GM21390 (cell line): ENCODE measurements around the gene KIF18B.

Experiments
- ATAC-seq: cut with Tn5 transposase; IDR thresholded peaks from one replicate; pipeline ENCODE4 v1.9.1; 2021; ENCODE audit not compliant: unreplicated experiment

Gene KIF18B

GRCh38 chr17:44941712-44942331 is 5.8 kb downstream of the KIF18B start:
- no peak for ATAC-seq

DNA sequence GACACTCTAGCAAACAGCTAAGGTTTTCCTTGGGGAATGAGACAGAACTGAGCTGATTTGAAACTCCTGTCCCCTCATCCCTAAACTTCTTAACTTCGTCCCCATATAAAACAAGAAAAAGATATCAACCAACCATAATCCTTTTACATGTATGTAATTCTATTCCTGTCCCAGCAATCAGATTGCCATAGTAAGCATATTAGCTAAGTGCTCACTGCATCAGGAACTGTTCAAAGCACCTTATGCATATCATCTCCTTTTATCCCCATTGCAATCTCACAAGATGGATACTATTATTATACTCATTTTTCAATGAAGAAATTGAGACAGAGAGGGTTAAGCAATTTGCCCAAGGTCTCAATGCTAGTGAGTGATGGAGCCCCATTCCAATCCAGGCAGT is 6.8 kb downstream of the KIF18B start:
- ATAC-seq: no peak

DNA sequence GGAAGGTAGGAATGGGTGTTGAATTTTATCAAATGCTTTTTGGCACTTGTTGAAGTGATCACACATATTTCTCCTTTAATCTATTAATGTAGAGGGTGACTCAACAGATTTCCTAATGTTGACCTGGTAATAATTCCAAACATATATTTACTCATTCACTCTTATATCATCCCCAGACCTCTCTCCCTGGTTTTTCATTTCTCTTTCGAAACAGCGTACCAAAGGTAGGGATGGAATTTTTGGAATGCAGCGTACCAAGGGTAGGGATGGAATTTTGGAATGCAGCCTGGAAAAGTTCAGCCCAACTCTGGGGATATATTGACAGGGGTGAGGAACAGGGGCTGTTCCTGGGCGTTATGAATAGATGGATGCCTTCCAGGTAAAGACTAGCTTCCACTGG is 7.3 kb downstream of the KIF18B start:
- ATAC-seq: no peak

- no peak for ATAC-seq
Observed at GRCh38 chr17:44935116-44935515, 12.5 kb downstream of the KIF18B start.

GRCh38 chr17:44934745-44935105 is 12.8 kb downstream of the KIF18B start:
- ATAC-seq: no peak

- no peak for ATAC-seq
Observed at GRCh38 chr17:44933824-44934744, 13.5 kb downstream of the KIF18B start.

GRCh38 chr17:44932787-44933097 is 14.8 kb downstream of the KIF18B start:
- ATAC-seq: no peak

GRCh38 chr17:44932096-44932786 is 15.3 kb downstream of the KIF18B start:
- ATAC-seq: no peak

GRCh38 chr17:44931376-44931775 is 16.2 kb downstream of the KIF18B start:
- no peak for ATAC-seq

DNA sequence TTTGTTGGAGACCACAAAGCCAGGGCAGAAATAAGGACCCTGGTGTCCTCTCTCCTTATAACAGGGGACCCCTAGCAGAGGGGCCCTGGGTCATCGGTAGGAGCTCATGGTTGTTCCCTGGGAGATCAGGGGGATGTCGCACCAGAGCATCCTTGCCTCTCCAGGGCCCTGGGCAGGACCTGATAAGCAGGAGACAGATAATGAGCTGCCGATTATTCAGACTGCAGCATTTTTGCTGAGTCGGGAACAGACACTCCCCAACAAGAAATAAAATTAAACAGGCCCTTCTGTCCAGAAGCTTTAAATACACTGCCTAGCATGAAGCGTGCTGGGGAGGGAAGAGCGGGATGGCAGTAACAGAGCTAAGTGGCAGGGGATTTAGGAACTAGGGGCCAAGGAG is 16.9 kb downstream of the KIF18B start:
- ATAC-seq: no peak

- ATAC-seq: no peak
Observed at GRCh38 chr17:44928950-44929720, 18.4 kb downstream of the KIF18B start.

DNA sequence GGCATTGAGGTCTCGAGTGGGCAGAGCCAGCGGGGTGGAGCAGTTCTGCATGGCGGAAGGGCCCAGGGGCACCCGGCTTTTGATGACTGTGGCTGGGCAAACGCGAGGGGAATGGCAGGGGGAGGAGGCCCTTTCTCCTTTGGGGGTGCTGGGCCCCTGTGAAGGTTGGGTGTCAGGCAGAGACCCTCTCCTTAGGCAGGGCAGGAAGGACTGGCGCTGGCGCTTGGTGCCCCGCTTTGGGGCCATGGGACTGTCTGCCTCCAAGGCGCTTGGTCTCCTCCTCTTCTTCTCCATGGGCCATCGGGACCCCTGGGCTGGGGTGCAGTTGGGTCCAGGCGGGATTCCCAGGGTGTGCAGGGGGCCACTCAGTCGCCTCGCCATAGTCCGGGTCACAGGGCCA is 19.4 kb downstream of the KIF18B start:
- ATAC-seq: no peak

DNA sequence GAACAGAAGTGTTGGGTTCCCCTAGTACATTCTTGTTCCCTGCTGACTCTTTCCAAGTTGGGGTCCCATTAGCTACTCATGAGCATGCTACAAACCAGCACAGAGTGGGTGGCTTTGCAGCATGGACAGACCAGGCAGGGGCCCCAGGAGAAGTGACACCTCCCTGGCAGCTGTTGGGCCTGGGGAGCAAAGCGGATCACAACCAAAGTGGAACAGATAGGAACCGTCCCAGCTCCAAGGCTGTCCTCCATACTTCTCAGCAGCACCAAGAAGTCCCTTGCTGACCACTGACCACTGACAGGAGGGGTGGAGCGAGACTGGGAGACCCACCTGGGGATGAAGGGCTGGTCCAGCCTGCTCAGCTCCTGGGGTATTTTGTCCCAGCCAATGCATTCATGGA is 19.9 kb downstream of the KIF18B start:
- ATAC-seq: no peak

DNA sequence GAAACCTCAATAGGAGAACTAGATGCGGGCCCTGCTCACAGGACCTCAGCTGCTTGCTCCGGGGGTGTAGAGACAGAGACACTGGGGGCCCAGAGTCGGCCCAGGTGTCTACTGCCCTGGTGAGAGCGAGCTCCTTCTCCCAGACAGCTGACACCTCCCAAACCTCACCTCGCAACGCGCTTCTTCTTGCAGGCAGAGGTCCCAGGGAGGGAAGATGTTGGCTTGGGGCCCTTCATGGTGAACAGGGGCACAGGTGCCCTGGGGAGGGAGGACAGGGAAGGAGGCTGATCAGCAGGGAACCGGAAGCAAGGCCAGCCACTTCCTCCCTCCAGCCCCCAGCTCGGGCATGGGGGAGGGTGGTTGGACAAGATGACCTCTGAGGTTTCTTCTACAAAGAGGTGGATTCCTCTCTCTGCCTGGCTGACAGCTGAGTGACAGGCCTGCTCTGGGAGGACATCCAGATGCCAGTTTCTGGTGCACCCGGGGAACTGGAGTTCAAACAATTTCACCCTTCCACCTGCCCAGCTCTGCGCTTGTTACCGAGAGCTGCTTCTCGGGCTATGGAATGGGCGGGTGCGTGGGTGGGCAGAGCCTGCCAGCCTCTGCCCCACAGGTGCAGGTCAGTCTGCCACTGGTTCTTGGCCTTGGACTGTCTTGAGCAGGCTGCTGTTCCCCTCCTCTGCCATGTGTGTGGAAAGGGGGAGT is 20.6 kb downstream of the KIF18B start:
- ATAC-seq: no peak

- no peak for ATAC-seq
Observed at GRCh38 chr17:44925731-44926697, 21.6 kb downstream of the KIF18B start.

GRCh38 chr17:44924107-44924544 is 23.4 kb downstream of the KIF18B start:
- ATAC-seq: no peak

- no peak for ATAC-seq
Observed at GRCh38 chr17:44922746-44923470, 24.7 kb downstream of the KIF18B start.

DNA sequence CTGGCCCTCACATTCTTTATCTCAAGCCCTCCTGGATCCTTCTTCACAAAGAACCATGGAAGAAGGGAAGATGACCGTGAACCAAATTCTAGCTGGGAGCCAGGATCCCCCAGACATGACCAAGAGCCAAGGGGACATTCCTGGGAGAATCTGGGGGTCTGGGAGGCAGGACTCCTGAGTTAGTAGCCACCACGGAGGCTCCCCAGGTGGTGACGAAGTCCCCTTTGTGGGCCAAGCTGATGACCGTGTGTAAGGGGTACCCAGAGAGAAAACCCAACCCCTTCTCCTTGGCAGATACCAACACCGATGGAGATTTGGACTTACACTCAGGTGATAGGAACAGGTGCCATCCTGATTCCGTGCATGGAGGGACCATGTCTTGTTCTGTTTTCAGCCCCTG is 25.4 kb downstream of the KIF18B start:
- ATAC-seq: no peak
